Head of caudate nucleus (tissue), 42 donors: ENCODE results near the gene CHST8.

ENCODE experiments used
- DNase-seq, 42 donors: peaks; one replicate each; pipeline versions ENCODE4 v3.0.0 to v3.0.0-alpha.2; 2020 to 2021; ENCODE audit warnings: mixed read lengths in 7 of 42
- intact Hi-C: fragments of 100-400 bp; cut with DNase I; formaldehyde crosslinking; loops from one replicate; pipeline ENCODE4 v1.15.0; 2022

The CHST8 gene

GRCh38 chr19:33665776-33666595 lies 44.2 kb downstream of the CHST8 start:
- intact Hi-C loops, result no loop called here
- peak in 6 of 42 donors; percentile 3 to 26 (median 14) for DNase-seq

GRCh38 chr19:33667141-33667650 lies 45.4 kb downstream of the CHST8 start:
- intact Hi-C loops, result no loop called here
- peak in 4 of 42 donors; percentile 0 to 18 (median 14) for DNase-seq

- intact Hi-C loops, result no loop called here
- no peak for DNase-seq
Measured at GRCh38 chr19:33667881-33668280, 46.1 kb downstream of the CHST8 start.

- intact Hi-C loops, result no loop called here
- DNase-seq, result peak in 5 of 42 donors; percentile 3 to 20 (median 4)
Measured at GRCh38 chr19:33668968-33669367, 47.2 kb downstream of the CHST8 start.

GRCh38 chr19:33669376-33669775 lies 47.6 kb downstream of the CHST8 start:
- peak in 3 of 42 donors; percentile 1 to 39 (median 3) for DNase-seq
- intact Hi-C loops, result no loop called here

GRCh38 chr19:33670398-33670797 lies 48.6 kb downstream of the CHST8 start:
- DNase-seq, result peak in 5 of 42 donors; percentile 9 to 30 (median 23)
- intact Hi-C loops, result no loop called here

- intact Hi-C loops, result no loop called here
- peak in 5 of 42 donors; percentile 0 to 11 (median 5) for DNase-seq
Measured at GRCh38 chr19:33671211-33671610, 49.5 kb downstream of the CHST8 start.

- intact Hi-C loops, result no loop called here
Measured at GRCh38 chr19:33673258-33673875, 51.6 kb downstream of the CHST8 start.

GRCh38 chr19:33673996-33674625 lies 52.4 kb downstream of the CHST8 start:
- intact Hi-C loops, result no loop called here
- DNase-seq, result peak in 6 of 42 donors; percentile 2 to 27 (median 10)

More at GRCh38 chr19:33673258-33673875, 51.6 kb downstream of the CHST8 start:
- DNase-seq, result peak in 4 of 42 donors; percentile 2 to 21 (median 5)

GRCh38 chr19:33674626-33675367 lies 53.0 kb downstream of the CHST8 start:
- peak in 5 of 42 donors; percentile 2 to 28 (median 12) for DNase-seq
- intact Hi-C loops, result no loop called here

- DNase-seq, result peak in 6 of 42 donors; percentile 1 to 29 (median 10)
- intact Hi-C loops, result no loop called here
Measured at GRCh38 chr19:33675501-33676124, 53.9 kb downstream of the CHST8 start.

GRCh38 chr19:33676999-33677665 lies 55.4 kb downstream of the CHST8 start:
- peak in 4 of 42 donors; percentile 6 to 32 (median 14) for DNase-seq
- intact Hi-C loops, result no loop called here

- intact Hi-C loops, result no loop called here
Measured at GRCh38 chr19:33677745-33678426, 56.1 kb downstream of the CHST8 start.

GRCh38 chr19:33678796-33679585 lies 57.2 kb downstream of the CHST8 start:
- intact Hi-C loops, result no loop called here
- DNase-seq, result peak in 41 of 42 donors; percentile 16 to 74 (median 53)

More at GRCh38 chr19:33677745-33678426, 56.1 kb downstream of the CHST8 start:
- DNase-seq, result peak in 4 of 42 donors; percentile 6 to 38 (median 24)

GRCh38 chr19:33679696-33680095 lies 57.9 kb downstream of the CHST8 start:
- DNase-seq, result peak in 1 of 42 donors; percentile 19
- intact Hi-C loops, result no loop called here

- peak in 1 of 42 donors; percentile 15 for DNase-seq
- intact Hi-C loops, result no loop called here
Measured at GRCh38 chr19:33681081-33681680, 59.4 kb downstream of the CHST8 start.
